Testis (tissue), 3 donors: ENCODE results near the gene KNL1. TPM values are rescaled to one million over a fixed set of nuclear protein-coding genes. Genes with fewer than 3 reads are reported as not detected.
"Not testable (repeated sequence)": the region's sequence is repeated elsewhere in the genome, so short reads cannot be mapped to it uniquely, and the experiment has no call there.

ENCODE experiments used
- DNase-seq: peaks from one replicate; pipeline ENCODE4 v3.0.0-alpha.2; 2019
- H3K27ac ChIP-seq, 2 donors: fragments of 200-600 bp; sonication (generic); one replicate each; pipeline ENCODE4 v1.5.1; 2019
- H3K27me3 ChIP-seq: fragments of 200-600 bp; sonication (generic); one replicate; pipeline ENCODE4 v1.5.1; 2019
- H3K36me3 ChIP-seq: fragments of 200-600 bp; sonication (generic); one replicate; pipeline ENCODE4 v1.5.1; 2017; ENCODE audit warnings: low read depth; ENCODE audit errors: missing control alignments
- H3K4me1 ChIP-seq: fragments of 200-600 bp; sonication (generic); one replicate; pipeline ENCODE4 v1.5.1; 2019
- H3K4me3 ChIP-seq, 2 donors: fragments of 200-600 bp; sonication (generic); one replicate each; pipeline ENCODE4 v1.5.1; 2017 to 2019
- H3K9me3 ChIP-seq: fragments of 200-600 bp; sonication (generic); one replicate; pipeline ENCODE4 v1.5.1; 2017
- POLR2A ChIP-seq: fragments of 450-650 bp; IDR thresholded peaks from one replicate; pipeline ENCODE4 v1.6.1; 2017; ENCODE audit warnings: antibody characterized with exemption, mild to moderate bottlenecking, moderate library complexity
- WGBS, 2 donors: methylation state at CpG; one replicate each; pipeline ENCODE4 v1.1.5; 2018; 5-methylcytosine and 5-hydroxymethylcytosine counted together
- intact Hi-C: fragments of 100-400 bp; cut with DNase I; formaldehyde crosslinking; loops from one replicate; pipeline ENCODE4 v1.15.1; 2023; ENCODE audit warnings: low total_unique reads
- polyA plus RNA-seq: library from polyadenylated mRNA; stranded (reverse); fragments of 350-450 nt; fragmentation: Illumina TruSeq; extraction: RNeasy Lipid Tissue Mini Kit (QIAGEN cat#74804); gene quantifications from one replicate; pipeline ENCODE4 v1.2.3, GENCODE V29; 2014; ENCODE audit warnings: low read depth, low replicate concordance; ENCODE audit not compliant: insufficient read depth
- total RNA-seq, 2 donors: library from RNA; depleted of rRNA; stranded (reverse); fragments of >200 nt; gene quantifications; one replicate each; pipeline ENCODE4 v1.2.3, GENCODE V29; 2016
- TF ChIP-seq, protein P1 (sequence below), 3 experiments: fragments of 450-650 bp in 2 of 3; fragments of 200-600 bp in 1 of 3; sonication (generic) in 1 of 3; IDR thresholded peaks; one replicate each; pipeline ENCODE4 v1.5.1; 2016 to 2019; ENCODE audit warnings: antibody characterized with exemption in 3 of 3, mild to moderate bottlenecking in 2 of 3, moderate library complexity in 1 of 3

Gene KNL1
- total and polyA plus RNA-seq, 3 donors from 2014 or later, result 28.7 to 66.0 (median 50.9) TPM

DNA sequence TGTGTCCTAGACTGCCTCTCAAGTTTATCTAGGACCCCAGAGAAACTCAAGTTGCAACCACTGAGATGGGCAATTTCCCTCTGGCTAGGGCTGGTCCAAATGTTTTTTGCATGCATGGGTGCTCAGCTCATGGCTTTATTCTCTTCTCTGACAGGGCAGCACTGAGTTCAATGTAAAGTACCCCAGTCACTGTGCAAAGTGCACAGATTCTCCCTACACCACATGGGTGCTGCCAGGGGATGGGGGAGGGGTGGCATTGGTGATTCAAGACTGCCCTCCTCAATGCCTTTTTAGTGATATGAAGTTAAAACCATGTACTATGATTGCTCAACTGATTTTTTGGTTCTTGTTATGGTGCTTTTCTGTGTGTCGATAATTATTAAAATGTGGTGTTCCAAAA, 86.1 kb downstream of the KNL1 start:
- intact Hi-C loops, result no loop called here
- no peaks in the 10 kb centered on the region for H3K36me3 ChIP-seq
- H3K4me1 ChIP-seq, result no peaks in the 10 kb centered on the region
- no peaks in the 10 kb centered on the region for H3K9me3 ChIP-seq
- DNase-seq, result no peak
- no peaks in the 10 kb centered on the region for H3K27me3 ChIP-seq
- 61 to 82% methylated on average over 1 of the region's 1 CpG for WGBS, 2 donors
- no peak overlapping the region for H3K4me3 ChIP-seq
- H3K27ac ChIP-seq, result no peak overlapping the region
- TF ChIP-seq, protein P1, sequence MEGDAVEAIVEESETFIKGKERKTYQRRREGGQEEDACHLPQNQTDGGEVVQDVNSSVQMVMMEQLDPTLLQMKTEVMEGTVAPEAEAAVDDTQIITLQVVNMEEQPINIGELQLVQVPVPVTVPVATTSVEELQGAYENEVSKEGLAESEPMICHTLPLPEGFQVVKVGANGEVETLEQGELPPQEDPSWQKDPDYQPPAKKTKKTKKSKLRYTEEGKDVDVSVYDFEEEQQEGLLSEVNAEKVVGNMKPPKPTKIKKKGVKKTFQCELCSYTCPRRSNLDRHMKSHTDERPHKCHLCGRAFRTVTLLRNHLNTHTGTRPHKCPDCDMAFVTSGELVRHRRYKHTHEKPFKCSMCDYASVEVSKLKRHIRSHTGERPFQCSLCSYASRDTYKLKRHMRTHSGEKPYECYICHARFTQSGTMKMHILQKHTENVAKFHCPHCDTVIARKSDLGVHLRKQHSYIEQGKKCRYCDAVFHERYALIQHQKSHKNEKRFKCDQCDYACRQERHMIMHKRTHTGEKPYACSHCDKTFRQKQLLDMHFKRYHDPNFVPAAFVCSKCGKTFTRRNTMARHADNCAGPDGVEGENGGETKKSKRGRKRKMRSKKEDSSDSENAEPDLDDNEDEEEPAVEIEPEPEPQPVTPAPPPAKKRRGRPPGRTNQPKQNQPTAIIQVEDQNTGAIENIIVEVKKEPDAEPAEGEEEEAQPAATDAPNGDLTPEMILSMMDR (IDR thresholded peaks at IDR 0.05), result no peak
- TF ChIP-seq POLR2A, result no peak

DNA sequence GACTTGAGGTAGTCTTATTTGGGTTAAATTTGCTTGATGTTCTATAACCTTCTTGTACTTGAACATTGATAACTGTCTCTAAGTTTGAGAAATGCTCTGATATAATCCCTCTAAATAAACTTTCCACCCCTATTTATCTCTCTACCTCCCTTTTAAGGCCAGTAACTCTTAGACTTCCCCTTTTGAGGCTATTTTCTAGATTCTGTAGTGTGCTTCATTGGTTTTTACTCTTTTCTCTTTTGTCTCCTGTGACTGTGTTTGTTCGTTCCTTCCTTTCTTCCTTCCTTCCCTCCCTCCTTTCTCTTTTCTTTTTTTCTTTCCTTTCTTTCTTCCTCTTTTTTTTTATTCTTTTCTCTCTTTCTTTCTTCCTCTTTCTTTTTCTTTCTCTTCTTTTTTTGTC, 86.9 kb downstream of the KNL1 start:
- H3K4me3 ChIP-seq, H3K27me3 ChIP-seq, H3K36me3 ChIP-seq, DNase-seq, H3K9me3 ChIP-seq, H3K27ac ChIP-seq, H3K4me1 ChIP-seq, intact Hi-C loops: not testable (repeated sequence)
- WGBS, 2 donors, result 47 to 72% methylated on average over 1 of the region's 1 CpG

DNA sequence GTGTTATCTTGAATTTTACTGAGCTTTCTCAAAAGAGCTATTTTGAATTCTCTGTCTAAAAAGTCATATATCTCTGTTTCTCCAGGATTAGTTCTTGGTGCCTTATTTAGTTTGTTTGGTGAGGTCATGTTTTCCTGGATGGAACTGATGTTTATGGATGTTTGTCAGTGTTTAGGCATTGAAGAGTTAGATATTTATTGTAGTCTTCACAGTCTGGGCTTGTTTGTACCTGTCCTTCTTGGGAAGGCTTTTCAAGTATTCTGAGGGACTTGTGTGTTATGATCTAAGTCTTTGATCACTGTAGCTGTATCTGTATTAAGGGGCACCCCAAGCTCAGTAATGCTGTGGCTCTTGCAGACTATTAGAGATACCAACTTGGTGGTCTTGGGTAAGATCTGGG, 90.3 kb downstream of the KNL1 start:
- Histone ChIP-seq H3K36me3 (no peaks in the 10 kb centered on the region), H3K27me3 (no peaks in the 10 kb centered on the region), H3K9me3 (no peaks in the 10 kb centered on the region), H3K4me3 (no peak overlapping the region), H3K27ac (no peak overlapping the region), H3K4me1 (no peaks in the 10 kb centered on the region)
- intact Hi-C loops, result no loop called here
- TF ChIP-seq POLR2A, result no peak
- TF ChIP-seq, protein P1 (IDR thresholded peaks at IDR 0.05), result no peak
- no peak for DNase-seq

DNA sequence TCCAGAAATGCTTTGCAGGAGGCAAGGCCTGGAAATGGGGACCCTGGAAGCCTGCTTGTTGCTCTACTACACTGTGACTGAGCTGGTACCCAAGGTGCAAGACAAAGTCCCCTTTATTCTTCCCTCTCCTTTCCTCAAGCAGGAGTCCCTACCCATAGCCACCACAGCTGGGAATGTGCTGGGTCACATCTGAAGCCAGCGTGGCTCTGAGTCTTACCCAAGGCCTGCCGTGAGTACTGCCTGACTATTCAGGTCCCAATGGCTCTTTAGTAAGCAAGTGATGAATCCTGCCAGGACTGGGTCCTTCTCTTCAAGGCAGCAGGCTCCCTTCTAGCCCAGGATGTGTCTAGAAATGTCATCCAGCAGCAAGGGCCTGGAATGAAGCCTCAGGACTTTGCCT, 91.3 kb downstream of the KNL1 start:
- 83 to 94% methylated on average over 2 of the region's 2 CpGs for WGBS, 2 donors
- Histone ChIP-seq H3K27ac (no peak overlapping the region), H3K4me3 (no peak overlapping the region), H3K9me3 (no peaks in the 10 kb centered on the region), H3K4me1 (no peaks in the 10 kb centered on the region), H3K27me3 (no peaks in the 10 kb centered on the region), H3K36me3 (no peaks in the 10 kb centered on the region)
- DNase-seq, result no peak
- TF ChIP-seq, protein P1 (IDR thresholded peaks at IDR 0.05), result no peak
- no peak for TF ChIP-seq POLR2A
- intact Hi-C loops, result no loop called here

DNA sequence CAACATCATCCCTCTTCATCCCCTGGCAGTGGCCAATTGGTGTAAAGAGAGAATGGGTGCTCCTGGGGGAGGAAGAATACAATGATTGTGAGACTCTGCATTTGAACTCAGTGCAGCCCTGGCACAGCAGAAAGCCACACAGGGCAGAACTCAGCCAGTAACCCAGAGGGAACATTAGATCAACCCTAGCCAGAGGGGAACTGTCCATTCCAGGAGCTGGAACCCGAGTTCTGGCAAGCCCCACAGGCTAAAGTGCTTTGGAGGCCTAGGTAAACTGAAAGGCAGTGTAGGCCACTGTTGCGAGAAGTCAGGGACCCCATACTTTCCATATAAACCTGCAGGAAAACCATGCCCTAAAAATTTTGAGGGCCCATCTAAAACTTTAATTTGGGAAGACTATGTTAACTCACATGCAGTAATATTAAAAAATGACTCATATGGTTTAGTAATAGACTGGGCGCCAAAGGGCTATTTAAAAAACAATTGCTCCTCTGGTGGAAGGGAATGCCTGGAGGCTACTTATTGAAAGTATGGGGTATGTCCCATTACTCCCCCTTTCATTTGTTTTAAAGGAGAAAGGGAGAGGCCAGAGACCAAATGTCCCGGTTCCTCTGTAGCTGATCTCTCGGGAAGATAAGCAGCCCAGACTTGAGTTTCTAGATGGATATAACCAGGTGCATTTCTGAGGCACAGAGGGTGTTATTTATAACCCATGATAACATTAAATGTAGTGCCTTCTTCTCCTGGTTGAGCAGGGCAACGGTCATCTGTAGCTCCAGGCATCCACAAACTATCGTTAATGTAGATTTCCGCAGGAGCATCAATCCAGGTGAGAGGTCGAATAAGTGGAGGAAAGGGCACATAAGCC, 95.1 kb downstream of the KNL1 start:
- Histone ChIP-seq H3K27me3 (no peaks in the 10 kb centered on the region), H3K4me3 (no peak overlapping the region), H3K4me1 (peaks cover 9% of the 10 kb centered on the region), H3K27ac (no peak overlapping the region), H3K36me3 (no peaks in the 10 kb centered on the region), H3K9me3 (no peaks in the 10 kb centered on the region)
- no peak for DNase-seq
- intact Hi-C loops, result no loop called here
- 87 to 90% methylated on average over 9 of the region's 9 CpGs for WGBS, 2 donors
- TF ChIP-seq, protein P1 (IDR thresholded peaks at IDR 0.05), result no peak
- no peak for TF ChIP-seq POLR2A
